ENCODE measurements around the gene WAC. TPM values are rescaled to one million over a fixed set of nuclear protein-coding genes. Genes with fewer than 3 reads are reported as not detected.

The WAC gene
- total RNA-seq, 2 experiments from 2014 or later = 111 to 121 TPM

GRCh38 chr10:28554009-28554408 is 21.1 kb downstream of the WAC start:
- intact Hi-C loops (cut with micrococcal nuclease; ENCODE audit: unreplicated experiment) = no loop called here
- Histone ChIP-seq H3K4me3 (ENCODE audit: low read depth, low read length, poor library complexity, severe bottlenecking) (no peak overlapping the region), H3K4me1 (ENCODE audit: insufficient read depth, low read length, poor library complexity, severe bottlenecking) (peaks cover 25% of the 10 kb centered on the region)

GRCh38 chr10:28554952-28555351 is 22.0 kb downstream of the WAC start:
- Histone ChIP-seq H3K9me3 (ENCODE audit: low read length) (no peaks in the 10 kb centered on the region), H3K9me2 (ENCODE audit: insufficient read depth, low read length) (no peaks in the 10 kb centered on the region), H4K20me1 (ENCODE audit: insufficient read depth, low read length) (peaks cover 77% of the 10 kb centered on the region), H3K4me1 (ENCODE audit: insufficient read depth, low read length, poor library complexity, severe bottlenecking) (peaks cover 25% of the 10 kb centered on the region), H3K4me3 (ENCODE audit: low read depth, low read length, poor library complexity, severe bottlenecking) (no peak overlapping the region), H3K27ac (ENCODE audit: low read depth, low read length, poor library complexity, severe bottlenecking) (no peak overlapping the region), H2AFZ (ENCODE audit: low read length) (no peak overlapping the region), H3K36me3 (ENCODE audit: insufficient read depth, low read length) (peaks cover 100% of the 10 kb centered on the region), H3K4me2 (ENCODE audit: low read length) (no peak overlapping the region), H3K79me2 (ENCODE audit: insufficient read depth, low read depth, low read length) (peaks cover 100% of the 10 kb centered on the region)
- CTCF ChIA-PET (ENCODE audit: unreplicated experiment) = no interaction called here
- no peak for DNase-seq (ENCODE audit: low spot score)
- POLR2A ChIA-PET = interaction anchor here (1.0 to 4.2 kb wide), 4 partner anchors 9 to 52 kb away, joined by 3 to 18 read pairs (median 4); no protein-coding TSS in a partner anchor
- BruUV-seq (replicated peaks) = no TSS peak
- no peak for TF ChIP-seq EZH2phosphoT487 (IDR thresholded peaks at IDR 0.05; ENCODE audit: borderline replicate concordance, low read depth, low read length)
- no peak for TF ChIP-seq CTCF (conservative IDR thresholded peaks at IDR 0.05; ENCODE audit: low read length)
- intact Hi-C loops (cut with micrococcal nuclease; ENCODE audit: unreplicated experiment) = no loop called here

More at GRCh38 chr10:28554009-28554408, 21.1 kb downstream of the WAC start:
- TF ChIP-seq EZH2phosphoT487 (IDR thresholded peaks at IDR 0.05; ENCODE audit: borderline replicate concordance, low read depth, low read length) (no peak), CTCF (conservative IDR thresholded peaks at IDR 0.05; ENCODE audit: low read length) (no peak)
- ChIA-PET POLR2A (interaction anchor here (1.0 to 4.2 kb wide), 3 partner anchors 11 to 53 kb away, joined by 3 to 18 read pairs (median 4); no protein-coding TSS in a partner anchor), CTCF (ENCODE audit: unreplicated experiment) (no interaction called here)
- Histone ChIP-seq H3K4me2 (ENCODE audit: low read length) (no peak overlapping the region), H3K36me3 (ENCODE audit: insufficient read depth, low read length) (peaks cover 100% of the 10 kb centered on the region), H3K27ac (ENCODE audit: low read depth, low read length, poor library complexity, severe bottlenecking) (no peak overlapping the region), H3K79me2 (ENCODE audit: insufficient read depth, low read depth, low read length) (peaks cover 100% of the 10 kb centered on the region), H4K20me1 (ENCODE audit: insufficient read depth, low read length) (peaks cover 70% of the 10 kb centered on the region), H3K9me2 (ENCODE audit: insufficient read depth, low read length) (no peaks in the 10 kb centered on the region), H2AFZ (ENCODE audit: low read length) (no peak overlapping the region), H3K9me3 (ENCODE audit: low read length) (no peaks in the 10 kb centered on the region)
- BruUV-seq (replicated peaks) = no TSS peak
- DNase-seq (ENCODE audit: low spot score) = no peak

- Histone ChIP-seq H3K9me2 (ENCODE audit: insufficient read depth, low read length) (no peaks in the 10 kb centered on the region), H3K36me3 (ENCODE audit: insufficient read depth, low read length) (peaks cover 100% of the 10 kb centered on the region), H3K9me3 (ENCODE audit: low read length) (no peaks in the 10 kb centered on the region), H3K4me2 (ENCODE audit: low read length) (no peak overlapping the region), H3K27ac (ENCODE audit: low read depth, low read length, poor library complexity, severe bottlenecking) (no peak overlapping the region), H3K79me2 (ENCODE audit: insufficient read depth, low read depth, low read length) (peaks cover 100% of the 10 kb centered on the region), H3K4me1 (ENCODE audit: insufficient read depth, low read length, poor library complexity, severe bottlenecking) (peaks cover 25% of the 10 kb centered on the region), H4K20me1 (ENCODE audit: insufficient read depth, low read length) (peaks cover 79% of the 10 kb centered on the region), H3K4me3 (ENCODE audit: low read depth, low read length, poor library complexity, severe bottlenecking) (no peak overlapping the region), H2AFZ (ENCODE audit: low read length) (no peak overlapping the region)
- DNase-seq (ENCODE audit: low spot score) = no peak
- no TSS peak for BruUV-seq (replicated peaks)
- intact Hi-C loops (cut with micrococcal nuclease; ENCODE audit: unreplicated experiment) = no loop called here
- no peak for TF ChIP-seq CTCF (conservative IDR thresholded peaks at IDR 0.05; ENCODE audit: low read length)
- no peak for TF ChIP-seq EZH2phosphoT487 (IDR thresholded peaks at IDR 0.05; ENCODE audit: borderline replicate concordance, low read depth, low read length)
- ChIA-PET POLR2A (interaction anchor here (1.3 to 4.2 kb wide), 4 partner anchors 9 to 35 kb away, joined by 3 to 18 read pairs (median 4); no protein-coding TSS in a partner anchor), CTCF (ENCODE audit: unreplicated experiment) (no interaction called here)
These were observed 22.4 kb downstream of the WAC start for GRCh38 chr10:28555358-28555757.
